Keratinocyte (primary cell): Measurements from ENCODE around the gene MLXIPL. TPM values are rescaled to one million over a fixed set of nuclear protein-coding genes. Genes with fewer than 3 reads are reported as not detected.
"Not testable (repeated sequence)": the region's sequence is repeated elsewhere in the genome, so short reads cannot be mapped to it uniquely, and the experiment has no call there.

Source experiments
- DNase-seq: peaks from one replicate; pipeline ENCODE4 v3.0.0-alpha.2; 2011; ENCODE audit warnings: low read depth, missing footprints, low spot score
- FAIRE-seq: peaks from 2 replicates; lab custom pipeline; 2011; peaks lifted over from hg19 to GRCh38; lab: Jason Lieb, UNC
- H2AFZ ChIP-seq: 2 replicates; pipeline ENCODE4 v1.6.0; 2012; ENCODE audit warnings: low read length, control low read depth, inconsistent platforms; ENCODE audit not compliant: control insufficient read depth
- H3K27ac ChIP-seq: 2 replicates; pipeline ENCODE4 v1.5.1; 2011; ENCODE audit warnings: low read length; ENCODE audit not compliant: control insufficient read depth, insufficient read depth
- H3K27me3 ChIP-seq: 3 replicates; pipeline ENCODE4 v1.6.0; 2011; ENCODE audit warnings: low read length; ENCODE audit not compliant: control insufficient read depth, insufficient read depth; ENCODE audit errors: extremely low read depth
- H3K36me3 ChIP-seq, 2 experiments: 2 replicates in 1 of 2; 3 replicates in 1 of 2; pipeline ENCODE4 v1.5.1; 2011; ENCODE audit warnings: low read length in 2 of 2, mild to moderate bottlenecking in 1 of 2; ENCODE audit not compliant: control insufficient read depth in 2 of 2, insufficient read depth in 2 of 2; ENCODE audit errors: extremely low read depth in 1 of 2
- H3K4me1 ChIP-seq: 3 replicates; pipeline ENCODE4 v1.5.1; 2011; ENCODE audit warnings: low read length; ENCODE audit not compliant: control insufficient read depth, insufficient read depth; ENCODE audit errors: extremely low read depth
- H3K4me2 ChIP-seq: 3 replicates; pipeline ENCODE4 v1.6.0; 2011; ENCODE audit warnings: low read depth, low read length; ENCODE audit not compliant: control insufficient read depth, insufficient read depth; ENCODE audit errors: extremely low read depth
- H3K4me3 ChIP-seq, 3 experiments: fragments of 200-600 bp in 1 of 3; sonication (generic) in 1 of 3; 2 replicates in 2 of 3; 3 replicates in 1 of 3; pipeline ENCODE4 v1.5.1; 2011 to 2016; ENCODE audit warnings: low read length in 3 of 3, mild to moderate bottlenecking in 3 of 3, control low read depth in 2 of 3, inconsistent platforms in 1 of 3, low read depth in 1 of 3, mixed read lengths in 1 of 3, mixed run types in 1 of 3, moderate library complexity in 1 of 3; ENCODE audit not compliant: control insufficient read depth in 2 of 3, insufficient read depth in 2 of 3; ENCODE audit errors: extremely low read depth in 1 of 3
- H3K79me2 ChIP-seq: 2 replicates; pipeline ENCODE4 v1.6.0; 2012; ENCODE audit warnings: low read length; ENCODE audit not compliant: control insufficient read depth, insufficient read depth
- H3K9ac ChIP-seq: 3 replicates; pipeline ENCODE4 v1.6.0; 2011; ENCODE audit warnings: low read length; ENCODE audit not compliant: control insufficient read depth, insufficient read depth; ENCODE audit errors: extremely low read depth
- H3K9me1 ChIP-seq: 3 replicates; pipeline ENCODE4 v1.6.0; 2011; ENCODE audit warnings: low read length; ENCODE audit not compliant: control insufficient read depth, insufficient read depth; ENCODE audit errors: extremely low read depth
- H3K9me3 ChIP-seq: 2 replicates; pipeline ENCODE4 v1.5.1; 2012; ENCODE audit warnings: low read depth, low read length; ENCODE audit not compliant: control insufficient read depth
- H4K20me1 ChIP-seq: 3 replicates; pipeline ENCODE4 v1.6.0; 2011; ENCODE audit warnings: low read length; ENCODE audit not compliant: control insufficient read depth, insufficient read depth; ENCODE audit errors: extremely low read depth
- EZH2 ChIP-seq: IDR thresholded peaks from one replicate; pipeline ENCODE4 v1.6.1; 2012; ENCODE audit warnings: inconsistent platforms, mild to moderate bottlenecking, low read length, moderate library complexity
- dilution Hi-C: fragments of 300-500 bp; cut with MboI; formaldehyde crosslinking; loops from one replicate; pipeline ENCODE4 v1.7.0; 2020; ENCODE audit warnings: low sequenced_read_pairs; ENCODE audit not compliant: extremely low pct_ligation_motif_present
- polyA plus RNA-seq, 5 experiments: library from polyadenylated mRNA; depleted of rRNA in 3 of 5; stranded (reverse) in 3 of 5; stranded (forward) in 1 of 5; unstranded in 1 of 5; fragments of >200 nt; gene quantifications; 1 replicate in 1 of 5; 2 replicates in 3 of 5; 3 replicates in 1 of 5; pipeline versions ENCODE4 v1.2.1 to v1.2.3, GENCODE V29; 2011 to 2012; ENCODE audit warnings: missing spikeins in 2 of 5, low read depth in 1 of 5, low replicate concordance in 1 of 5
- TF ChIP-seq, protein P1 (sequence below), 3 experiments: IDR thresholded peaks in 1 of 3; conservative IDR thresholded peaks in 1 of 3; optimal IDR thresholded peaks in 1 of 3; 2 replicates in 2 of 3; 3 replicates in 1 of 3; pipeline versions ENCODE3 to v1.5.1; 2011; ENCODE audit warnings: low read length in 3 of 3, mild to moderate bottlenecking in 3 of 3, moderate library complexity in 2 of 3, control low read depth in 1 of 3, inconsistent platforms in 1 of 3; ENCODE audit not compliant: insufficient read depth in 2 of 3; ENCODE audit errors: extremely low read depth in 1 of 3

Gene MLXIPL
- polyA plus RNA-seq, 1 donor (not counting 4 experiments of a cell fraction or from before 2014, with no cell fraction given), result 0.05 TPM

DNA sequence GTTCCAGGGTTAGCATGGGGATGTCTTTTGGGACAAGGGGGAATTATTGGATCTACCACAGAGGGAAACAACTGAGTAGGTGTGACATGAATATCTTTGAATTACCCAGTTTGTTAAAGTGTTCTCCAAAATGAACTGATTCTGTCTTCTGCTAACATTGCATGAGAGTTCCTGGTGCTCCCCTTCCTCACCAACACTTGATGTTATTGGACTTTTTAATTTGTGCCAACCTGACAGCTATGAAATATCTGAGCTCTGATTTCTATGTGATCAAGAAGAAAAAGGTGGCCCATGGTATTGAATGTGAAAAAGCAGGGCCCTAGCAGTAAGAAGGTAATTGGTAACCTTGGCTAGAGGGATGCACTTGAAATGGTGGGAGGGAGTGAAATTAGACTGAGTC, 38.7 kb upstream of the MLXIPL start:
- H3K27me3 ChIP-seq, result peaks cover 8% of the 10 kb centered on the region
- H3K4me1 ChIP-seq, result peaks cover 2% of the 10 kb centered on the region
- H3K79me2 ChIP-seq, result no peaks in the 10 kb centered on the region
- TF ChIP-seq, protein P1, sequence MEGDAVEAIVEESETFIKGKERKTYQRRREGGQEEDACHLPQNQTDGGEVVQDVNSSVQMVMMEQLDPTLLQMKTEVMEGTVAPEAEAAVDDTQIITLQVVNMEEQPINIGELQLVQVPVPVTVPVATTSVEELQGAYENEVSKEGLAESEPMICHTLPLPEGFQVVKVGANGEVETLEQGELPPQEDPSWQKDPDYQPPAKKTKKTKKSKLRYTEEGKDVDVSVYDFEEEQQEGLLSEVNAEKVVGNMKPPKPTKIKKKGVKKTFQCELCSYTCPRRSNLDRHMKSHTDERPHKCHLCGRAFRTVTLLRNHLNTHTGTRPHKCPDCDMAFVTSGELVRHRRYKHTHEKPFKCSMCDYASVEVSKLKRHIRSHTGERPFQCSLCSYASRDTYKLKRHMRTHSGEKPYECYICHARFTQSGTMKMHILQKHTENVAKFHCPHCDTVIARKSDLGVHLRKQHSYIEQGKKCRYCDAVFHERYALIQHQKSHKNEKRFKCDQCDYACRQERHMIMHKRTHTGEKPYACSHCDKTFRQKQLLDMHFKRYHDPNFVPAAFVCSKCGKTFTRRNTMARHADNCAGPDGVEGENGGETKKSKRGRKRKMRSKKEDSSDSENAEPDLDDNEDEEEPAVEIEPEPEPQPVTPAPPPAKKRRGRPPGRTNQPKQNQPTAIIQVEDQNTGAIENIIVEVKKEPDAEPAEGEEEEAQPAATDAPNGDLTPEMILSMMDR (optimal IDR thresholded peaks at IDR 0.05 in 1 of 3, IDR thresholded peaks at IDR 0.05 in 1 of 3, conservative IDR thresholded peaks at IDR 0.05 in 1 of 3; ENCODE audit: extremely low read depth in 1 of 3, insufficient read depth in 2 of 3, low read length in 3 of 3), result no peak
- TF ChIP-seq EZH2, result no peak
- no peak overlapping the region for H3K9ac ChIP-seq
- no peaks in the 10 kb centered on the region for H3K36me3 ChIP-seq
- peaks cover 2% of the 10 kb centered on the region for H3K9me3 ChIP-seq
- no peak overlapping the region for H2AFZ ChIP-seq
- DNase-seq (no peak), FAIRE-seq (no peak)
- dilution Hi-C loops, result no loop called here
- no peak overlapping the region for H3K4me2 ChIP-seq
- no peaks in the 10 kb centered on the region for H3K9me1 ChIP-seq
- H3K27ac ChIP-seq, result no peak overlapping the region
- H3K4me3 ChIP-seq, result no peak overlapping the region
- peaks cover 3% of the 10 kb centered on the region for H4K20me1 ChIP-seq

DNA sequence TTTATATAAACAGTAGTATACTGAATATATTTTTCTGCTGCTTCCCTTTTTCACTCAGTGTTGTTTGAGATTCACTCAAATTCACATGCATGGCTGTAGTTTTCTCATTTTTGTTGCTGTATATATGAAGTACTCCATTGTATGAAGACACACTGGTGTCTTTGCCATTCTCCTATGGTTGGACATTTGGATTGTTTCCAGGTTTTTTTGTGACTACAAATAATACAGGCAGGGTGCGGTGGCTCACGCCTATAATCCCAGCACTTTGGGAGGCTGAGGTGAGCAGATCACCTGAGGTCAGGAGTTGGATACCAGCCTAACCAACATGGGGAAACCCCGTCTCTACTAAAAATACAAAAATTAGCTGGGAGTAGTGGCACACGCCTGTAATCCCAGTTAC, 36.3 kb upstream of the MLXIPL start:
- H3K9me3 ChIP-seq, dilution Hi-C loops, H3K27ac ChIP-seq, DNase-seq, H3K79me2 ChIP-seq, H2AFZ ChIP-seq, FAIRE-seq, H3K36me3 ChIP-seq, H3K27me3 ChIP-seq, H4K20me1 ChIP-seq, H3K9ac ChIP-seq, H3K4me1 ChIP-seq, H3K9me1 ChIP-seq, H3K4me3 ChIP-seq, H3K4me2 ChIP-seq: not testable (repeated sequence)

DNA sequence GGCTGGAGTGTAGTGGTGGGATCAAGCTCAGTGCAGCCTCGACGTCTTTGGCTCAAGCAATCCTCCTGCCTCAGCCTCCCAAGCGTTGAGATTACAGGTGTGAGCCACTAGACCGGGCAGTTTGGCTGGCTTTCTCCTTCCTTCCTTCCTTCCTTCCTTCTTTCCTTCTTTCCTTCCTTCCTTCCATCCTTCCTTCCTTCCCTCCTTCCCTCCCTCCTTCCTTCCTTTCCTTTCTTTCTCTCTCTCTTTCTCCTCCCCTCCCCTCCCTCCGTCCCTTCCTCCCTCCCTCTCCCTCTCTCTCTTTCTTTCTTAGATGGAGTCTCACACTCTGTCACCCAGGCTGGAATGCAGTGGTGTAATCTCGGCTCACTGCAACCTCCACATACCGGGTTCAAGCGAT, 35.7 kb upstream of the MLXIPL start:
- Histone ChIP-seq H3K79me2 (no peaks in the 10 kb centered on the region), H3K4me2 (no peak overlapping the region), H3K36me3 (no peaks in the 10 kb centered on the region), H3K4me1 (no peaks in the 10 kb centered on the region), H3K27me3 (no peaks in the 10 kb centered on the region), H2AFZ (no peak overlapping the region), H3K9me1 (no peaks in the 10 kb centered on the region), H4K20me1 (peaks cover 3% of the 10 kb centered on the region), H3K9ac (no peak overlapping the region), H3K9me3 (peaks cover 2% of the 10 kb centered on the region), H3K4me3 (no peak overlapping the region), H3K27ac (no peak overlapping the region)
- DNase-seq (no peak), FAIRE-seq (no peak)
- dilution Hi-C loops, result no loop called here
- TF ChIP-seq EZH2, result no peak
- TF ChIP-seq, protein P1 (optimal IDR thresholded peaks at IDR 0.05 in 1 of 3, IDR thresholded peaks at IDR 0.05 in 1 of 3, conservative IDR thresholded peaks at IDR 0.05 in 1 of 3; ENCODE audit: extremely low read depth in 1 of 3, insufficient read depth in 2 of 3, low read length in 3 of 3), result no peak

- H3K9me3 ChIP-seq, H3K36me3 ChIP-seq, FAIRE-seq, H3K27me3 ChIP-seq, DNase-seq, H3K4me1 ChIP-seq, H3K79me2 ChIP-seq, dilution Hi-C loops, H2AFZ ChIP-seq, H3K4me3 ChIP-seq, H3K9ac ChIP-seq, H3K9me1 ChIP-seq, H3K27ac ChIP-seq, H4K20me1 ChIP-seq, H3K4me2 ChIP-seq: not testable (repeated sequence)
Measured at GRCh38 chr7:73655309-73655708, 31.0 kb upstream of the MLXIPL start.
